ENCODE results near the gene USP34. TPM values are rescaled to one million over a fixed set of nuclear protein-coding genes. Genes with fewer than 3 reads are reported as not detected.
"Not testable (repeated sequence)": the region's sequence is repeated elsewhere in the genome, so short reads cannot be mapped to it uniquely, and the experiment has no call there.

The USP34 gene
- total and polyA plus RNA-seq, 2 experiments from 2014 or later = 81.8 to 157 TPM

- Mint-ChIP-seq H3K4me1 (0 out of 3 replicates have a peak, but pooled peaks cover 5% of the 10 kb centered on the region), H3K27ac (no peak overlapping the region), H3K9me3 (peaks cover 4% of the 10 kb centered on the region; the same call in 1 of the 3 replicates), H3K4me3 (no peak overlapping the region), H3K36me3 (ENCODE audit: low read depth) (peaks cover 22% of the 10 kb centered on the region), H3K27me3 (ENCODE audit: insufficient read depth, low read depth, poor library complexity) (peaks cover 5% of the 10 kb centered on the region)
- no peaks in the 10 kb centered on the region for H3K27me3 ChIP-seq (ENCODE audit: insufficient read depth)
- H3K36me3 ChIP-seq (ENCODE audit: insufficient read depth) = no peaks in the 10 kb centered on the region
- H3K79me2 ChIP-seq (replicated peaks; ENCODE audit: insufficient read depth) = no peaks in the 10 kb centered on the region
- no peaks in the 10 kb centered on the region; the same call in 1 of the 2 replicates for H3F3A ChIP-seq (replicated peaks; ENCODE audit: low read depth)
- TF ChIP-seq EZH2 (IDR thresholded peaks at IDR 0.05; ENCODE audit: low read depth, unreplicated experiment) (no peak), ZNF331 (CRISPR knock-in tag; IDR thresholded peaks at IDR 0.05; ENCODE audit: low read depth) (no peak), JUNB (IDR thresholded peaks at IDR 0.05; ENCODE audit: unreplicated experiment) (no peak), STAT1 (IDR thresholded peaks at IDR 0.05; ENCODE audit: unreplicated experiment) (no peak), EZH2phosphoT487 (IDR thresholded peaks at IDR 0.05; ENCODE audit: unreplicated experiment) (no peak), NANOG (IDR thresholded peaks at IDR 0.05; ENCODE audit: borderline replicate concordance) (no peak), ETS1 (IDR thresholded peaks at IDR 0.05) (no peak)
- TF ChIP-seq, protein P1, sequence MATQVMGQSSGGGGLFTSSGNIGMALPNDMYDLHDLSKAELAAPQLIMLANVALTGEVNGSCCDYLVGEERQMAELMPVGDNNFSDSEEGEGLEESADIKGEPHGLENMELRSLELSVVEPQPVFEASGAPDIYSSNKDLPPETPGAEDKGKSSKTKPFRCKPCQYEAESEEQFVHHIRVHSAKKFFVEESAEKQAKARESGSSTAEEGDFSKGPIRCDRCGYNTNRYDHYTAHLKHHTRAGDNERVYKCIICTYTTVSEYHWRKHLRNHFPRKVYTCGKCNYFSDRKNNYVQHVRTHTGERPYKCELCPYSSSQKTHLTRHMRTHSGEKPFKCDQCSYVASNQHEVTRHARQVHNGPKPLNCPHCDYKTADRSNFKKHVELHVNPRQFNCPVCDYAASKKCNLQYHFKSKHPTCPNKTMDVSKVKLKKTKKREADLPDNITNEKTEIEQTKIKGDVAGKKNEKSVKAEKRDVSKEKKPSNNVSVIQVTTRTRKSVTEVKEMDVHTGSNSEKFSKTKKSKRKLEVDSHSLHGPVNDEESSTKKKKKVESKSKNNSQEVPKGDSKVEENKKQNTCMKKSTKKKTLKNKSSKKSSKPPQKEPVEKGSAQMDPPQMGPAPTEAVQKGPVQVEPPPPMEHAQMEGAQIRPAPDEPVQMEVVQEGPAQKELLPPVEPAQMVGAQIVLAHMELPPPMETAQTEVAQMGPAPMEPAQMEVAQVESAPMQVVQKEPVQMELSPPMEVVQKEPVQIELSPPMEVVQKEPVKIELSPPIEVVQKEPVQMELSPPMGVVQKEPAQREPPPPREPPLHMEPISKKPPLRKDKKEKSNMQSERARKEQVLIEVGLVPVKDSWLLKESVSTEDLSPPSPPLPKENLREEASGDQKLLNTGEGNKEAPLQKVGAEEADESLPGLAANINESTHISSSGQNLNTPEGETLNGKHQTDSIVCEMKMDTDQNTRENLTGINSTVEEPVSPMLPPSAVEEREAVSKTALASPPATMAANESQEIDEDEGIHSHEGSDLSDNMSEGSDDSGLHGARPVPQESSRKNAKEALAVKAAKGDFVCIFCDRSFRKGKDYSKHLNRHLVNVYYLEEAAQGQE (IDR thresholded peaks at IDR 0.05; ENCODE audit: unreplicated experiment) = no peak
- TF ChIP-seq, protein P2, sequence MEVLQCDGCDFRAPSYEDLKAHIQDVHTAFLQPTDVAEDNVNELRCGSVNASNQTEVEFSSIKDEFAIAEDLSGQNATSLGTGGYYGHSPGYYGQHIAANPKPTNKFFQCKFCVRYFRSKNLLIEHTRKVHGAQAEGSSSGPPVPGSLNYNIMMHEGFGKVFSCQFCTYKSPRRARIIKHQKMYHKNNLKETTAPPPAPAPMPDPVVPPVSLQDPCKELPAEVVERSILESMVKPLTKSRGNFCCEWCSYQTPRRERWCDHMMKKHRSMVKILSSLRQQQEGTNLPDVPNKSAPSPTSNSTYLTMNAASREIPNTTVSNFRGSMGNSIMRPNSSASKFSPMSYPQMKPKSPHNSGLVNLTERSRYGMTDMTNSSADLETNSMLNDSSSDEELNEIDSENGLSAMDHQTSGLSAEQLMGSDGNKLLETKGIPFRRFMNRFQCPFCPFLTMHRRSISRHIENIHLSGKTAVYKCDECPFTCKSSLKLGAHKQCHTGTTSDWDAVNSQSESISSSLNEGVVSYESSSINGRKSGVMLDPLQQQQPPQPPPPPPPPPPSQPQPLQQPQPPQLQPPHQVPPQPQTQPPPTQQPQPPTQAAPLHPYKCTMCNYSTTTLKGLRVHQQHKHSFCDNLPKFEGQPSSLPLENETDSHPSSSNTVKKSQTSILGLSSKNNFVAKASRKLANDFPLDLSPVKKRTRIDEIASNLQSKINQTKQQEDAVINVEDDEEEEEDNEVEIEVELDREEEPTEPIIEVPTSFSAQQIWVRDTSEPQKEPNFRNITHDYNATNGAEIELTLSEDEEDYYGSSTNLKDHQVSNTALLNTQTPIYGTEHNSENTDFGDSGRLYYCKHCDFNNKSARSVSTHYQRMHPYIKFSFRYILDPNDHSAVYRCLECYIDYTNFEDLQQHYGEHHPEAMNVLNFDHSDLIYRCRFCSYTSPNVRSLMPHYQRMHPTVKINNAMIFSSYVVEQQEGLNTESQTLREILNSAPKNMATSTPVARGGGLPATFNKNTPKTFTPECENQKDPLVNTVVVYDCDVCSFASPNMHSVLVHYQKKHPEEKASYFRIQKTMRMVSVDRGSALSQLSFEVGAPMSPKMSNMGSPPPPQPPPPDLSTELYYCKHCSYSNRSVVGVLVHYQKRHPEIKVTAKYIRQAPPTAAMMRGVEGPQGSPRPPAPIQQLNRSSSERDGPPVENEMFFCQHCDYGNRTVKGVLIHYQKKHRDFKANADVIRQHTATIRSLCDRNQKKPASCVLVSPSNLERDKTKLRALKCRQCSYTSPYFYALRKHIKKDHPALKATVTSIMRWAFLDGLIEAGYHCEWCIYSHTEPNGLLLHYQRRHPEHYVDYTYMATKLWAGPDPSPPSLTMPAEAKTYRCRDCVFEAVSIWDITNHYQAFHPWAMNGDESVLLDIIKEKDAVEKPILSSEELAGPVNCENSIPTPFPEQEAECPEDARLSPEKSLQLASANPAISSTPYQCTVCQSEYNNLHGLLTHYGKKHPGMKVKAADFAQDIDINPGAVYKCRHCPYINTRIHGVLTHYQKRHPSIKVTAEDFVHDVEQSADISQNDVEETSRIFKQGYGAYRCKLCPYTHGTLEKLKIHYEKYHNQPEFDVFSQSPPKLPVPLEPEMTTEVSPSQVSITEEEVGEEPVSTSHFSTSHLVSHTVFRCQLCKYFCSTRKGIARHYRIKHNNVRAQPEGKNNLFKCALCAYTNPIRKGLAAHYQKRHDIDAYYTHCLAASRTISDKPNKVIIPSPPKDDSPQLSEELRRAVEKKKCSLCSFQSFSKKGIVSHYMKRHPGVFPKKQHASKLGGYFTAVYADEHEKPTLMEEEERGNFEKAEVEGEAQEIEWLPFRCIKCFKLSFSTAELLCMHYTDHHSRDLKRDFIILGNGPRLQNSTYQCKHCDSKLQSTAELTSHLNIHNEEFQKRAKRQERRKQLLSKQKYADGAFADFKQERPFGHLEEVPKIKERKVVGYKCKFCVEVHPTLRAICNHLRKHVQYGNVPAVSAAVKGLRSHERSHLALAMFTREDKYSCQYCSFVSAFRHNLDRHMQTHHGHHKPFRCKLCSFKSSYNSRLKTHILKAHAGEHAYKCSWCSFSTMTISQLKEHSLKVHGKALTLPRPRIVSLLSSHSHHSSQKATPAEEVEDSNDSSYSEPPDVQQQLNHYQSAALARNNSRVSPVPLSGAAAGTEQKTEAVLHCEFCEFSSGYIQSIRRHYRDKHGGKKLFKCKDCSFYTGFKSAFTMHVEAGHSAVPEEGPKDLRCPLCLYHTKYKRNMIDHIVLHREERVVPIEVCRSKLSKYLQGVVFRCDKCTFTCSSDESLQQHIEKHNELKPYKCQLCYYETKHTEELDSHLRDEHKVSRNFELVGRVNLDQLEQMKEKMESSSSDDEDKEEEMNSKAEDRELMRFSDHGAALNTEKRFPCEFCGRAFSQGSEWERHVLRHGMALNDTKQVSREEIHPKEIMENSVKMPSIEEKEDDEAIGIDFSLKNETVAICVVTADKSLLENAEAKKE (CRISPR knock-in tag; IDR thresholded peaks at IDR 0.05) = no peak
- DNase-seq (ENCODE audit: low spot score) (no peak), ATAC-seq (no peak)
- H2AFZ ChIP-seq = no peak overlapping the region
- peaks cover 4% of the 10 kb centered on the region for H3K9me2 ChIP-seq (ENCODE audit: insufficient read depth)
- H4K20me1 ChIP-seq (replicated peaks; ENCODE audit: insufficient read depth) = no peaks in the 10 kb centered on the region
- no peaks in the 10 kb centered on the region for H3K4me1 ChIP-seq (ENCODE audit: insufficient read depth)
- H3K4me3 ChIP-seq = no peak overlapping the region
- H3K27ac ChIP-seq (ENCODE audit: low read depth) = no peak overlapping the region
- no peak overlapping the region for H3K4me2 ChIP-seq
Observed at GRCh38 chr2:61149074-61149473, 321.8 kb downstream of the USP34 start.

DNA sequence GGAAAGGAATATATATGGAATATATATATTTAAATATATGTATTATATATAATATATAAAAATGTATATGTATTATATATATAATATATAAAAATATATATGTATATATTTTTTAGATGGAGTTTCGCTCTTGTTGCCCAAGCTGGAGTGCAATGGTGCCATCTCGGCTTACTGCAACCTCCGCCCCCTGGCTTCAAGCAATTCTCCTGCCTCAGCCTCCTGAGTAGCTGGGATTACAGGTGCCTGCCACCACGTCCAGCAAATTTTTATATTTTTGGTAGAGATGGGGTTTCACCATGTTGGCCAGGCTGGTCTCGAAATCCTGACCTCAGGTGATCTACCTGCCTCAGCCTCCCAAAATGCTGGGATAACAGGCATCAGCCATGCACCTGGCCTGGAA lies 322.8 kb downstream of the USP34 start:
- not testable (repeated sequence) for H3F3A ChIP-seq (replicated peaks; ENCODE audit: low read depth); ATAC-seq; H3K4me2 ChIP-seq; H2AFZ ChIP-seq; DNase-seq (ENCODE audit: low spot score); H3K4me1 Mint-ChIP-seq; H3K27me3 ChIP-seq (ENCODE audit: insufficient read depth); H3K27ac Mint-ChIP-seq; H3K9me2 ChIP-seq (ENCODE audit: insufficient read depth); H3K27me3 Mint-ChIP-seq (ENCODE audit: insufficient read depth, low read depth, poor library complexity); H4K20me1 ChIP-seq (replicated peaks; ENCODE audit: insufficient read depth); H3K27ac ChIP-seq (ENCODE audit: low read depth); H3K4me3 Mint-ChIP-seq; H3K4me1 ChIP-seq (ENCODE audit: insufficient read depth); H3K4me3 ChIP-seq; H3K9me3 Mint-ChIP-seq; H3K36me3 ChIP-seq (ENCODE audit: insufficient read depth); H3K79me2 ChIP-seq (replicated peaks; ENCODE audit: insufficient read depth)
- H3K36me3 Mint-ChIP-seq (ENCODE audit: low read depth) = peaks cover 22% of the 10 kb centered on the region
